ENCODE results near the gene MLLT1.

The MLLT1 gene

GRCh38 chr19:6250909-6251308, 28.9 kb downstream of the MLLT1 start:
- DNase-seq (ENCODE audit: low spot score) = no peak
- TF ChIP-seq CTCF (IDR thresholded peaks at IDR 0.05; ENCODE audit: borderline replicate concordance, control extremely low read depth, extremely low read depth, insufficient read depth, missing control alignments) = no peak
- in situ Hi-C loops (cut with MboI; ENCODE audit: low sequenced_read_pairs, unreplicated experiment) = no loop called here

DNA sequence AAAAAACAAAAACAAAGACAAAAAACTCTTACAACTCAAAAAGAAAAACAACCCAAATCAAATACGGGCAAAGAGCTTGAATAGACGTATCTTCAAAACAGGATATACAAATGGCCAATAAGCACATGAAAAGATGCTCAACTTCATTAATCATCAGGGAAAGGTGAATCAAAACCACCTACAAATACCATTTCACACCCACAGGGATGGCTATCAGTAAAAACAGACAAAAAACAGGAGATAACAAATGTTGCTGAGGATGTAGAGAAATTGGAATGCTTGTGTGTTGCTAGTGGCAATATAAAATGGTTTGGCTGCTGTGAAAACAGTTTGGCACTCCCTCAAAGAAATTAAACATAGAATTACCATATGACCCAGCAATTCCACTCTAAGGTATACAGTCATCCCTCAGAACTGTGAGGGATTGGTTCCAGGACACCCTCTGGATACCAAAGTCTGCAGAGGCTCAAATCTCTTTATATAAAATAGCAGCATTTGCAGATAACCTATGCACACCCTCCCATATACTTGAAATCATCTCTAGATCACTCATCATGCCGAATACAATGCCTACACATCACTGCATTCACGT, 29.7 kb downstream of the MLLT1 start:
- no peak for DNase-seq (ENCODE audit: low spot score)
- in situ Hi-C loops (cut with MboI; ENCODE audit: low sequenced_read_pairs, unreplicated experiment) = no loop called here
- no peak for TF ChIP-seq CTCF (IDR thresholded peaks at IDR 0.05; ENCODE audit: borderline replicate concordance, control extremely low read depth, extremely low read depth, insufficient read depth, missing control alignments)

- no peak for DNase-seq (ENCODE audit: low spot score)
- in situ Hi-C loops (cut with MboI; ENCODE audit: low sequenced_read_pairs, unreplicated experiment) = no loop called here
- no peak for TF ChIP-seq CTCF (IDR thresholded peaks at IDR 0.05; ENCODE audit: borderline replicate concordance, control extremely low read depth, extremely low read depth, insufficient read depth, missing control alignments)
These were observed 30.5 kb downstream of the MLLT1 start for GRCh38 chr19:6249296-6249695.

GRCh38 chr19:6248844-6249243, 30.9 kb downstream of the MLLT1 start:
- DNase-seq (ENCODE audit: low spot score) = no peak
- in situ Hi-C loops (cut with MboI; ENCODE audit: low sequenced_read_pairs, unreplicated experiment) = no loop called here
- no peak for TF ChIP-seq CTCF (IDR thresholded peaks at IDR 0.05; ENCODE audit: borderline replicate concordance, control extremely low read depth, extremely low read depth, insufficient read depth, missing control alignments)

DNA sequence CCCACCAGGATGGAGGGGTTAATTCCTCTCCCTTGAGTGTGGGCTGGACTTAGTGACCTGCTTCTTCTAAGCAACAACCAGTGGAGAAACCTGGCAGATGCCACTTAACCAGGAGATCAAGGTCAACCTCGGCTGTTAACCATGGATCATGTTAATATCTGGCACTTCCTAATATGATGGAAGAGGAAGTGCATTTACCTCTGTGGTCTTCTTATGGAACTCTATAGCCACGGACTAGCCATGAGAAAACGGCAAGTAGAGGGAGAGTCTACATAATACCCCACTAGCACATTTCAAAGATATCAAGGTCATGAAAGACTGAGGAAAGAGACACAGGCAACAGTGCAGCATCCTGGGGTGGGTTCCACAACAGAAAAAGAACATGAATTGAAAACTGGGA, 31.4 kb downstream of the MLLT1 start:
- no peak for DNase-seq (ENCODE audit: low spot score)
- no peak for TF ChIP-seq CTCF (IDR thresholded peaks at IDR 0.05; ENCODE audit: borderline replicate concordance, control extremely low read depth, extremely low read depth, insufficient read depth, missing control alignments)
- in situ Hi-C loops (cut with MboI; ENCODE audit: low sequenced_read_pairs, unreplicated experiment) = no loop called here

- in situ Hi-C loops (cut with MboI; ENCODE audit: low sequenced_read_pairs, unreplicated experiment) = no loop called here
- DNase-seq (ENCODE audit: low spot score) = no peak
These were observed 32.8 kb downstream of the MLLT1 start for GRCh38 chr19:6247007-6247288.

More at GRCh38 chr19:6247007-6247288, 32.8 kb downstream of the MLLT1 start:
- TF ChIP-seq CTCF (IDR thresholded peaks at IDR 0.05; ENCODE audit: borderline replicate concordance, control extremely low read depth, extremely low read depth, insufficient read depth, missing control alignments) = no peak
